WTC11 (cell line): ENCODE data around the gene COPS3. TPM values are rescaled to one million over a fixed set of nuclear protein-coding genes. Genes with fewer than 3 reads are reported as not detected.

Experiments
- ATF2 ChIP-seq: sonication (generic); formaldehyde crosslinking; IDR thresholded peaks from 2 replicates; pipeline ENCODE4 v1.8.1; 2022; ENCODE audit warnings: low read depth, missing genetic modification reagents, borderline replicate concordance
- E2F5 ChIP-seq: sonication (generic); formaldehyde crosslinking; IDR thresholded peaks from 2 replicates; pipeline ENCODE4 v1.8.1; 2022; ENCODE audit warnings: mild to moderate bottlenecking, moderate library complexity, missing genetic modification reagents
- ETV6 ChIP-seq: sonication (generic); formaldehyde crosslinking; IDR thresholded peaks from 2 replicates; pipeline ENCODE4 v1.8.1; 2022; ENCODE audit warnings: mild to moderate bottlenecking, missing genetic modification reagents
- GABPB1 ChIP-seq: sonication (generic); formaldehyde crosslinking; IDR thresholded peaks from 2 replicates; pipeline ENCODE4 v1.8.1; 2023; ENCODE audit warnings: mild to moderate bottlenecking, missing genetic modification reagents
- GRHL2 ChIP-seq: fragments of 250-450 bp; sonication (Bioruptor Pico); IDR thresholded peaks from 2 replicates; pipeline ENCODE4 v1.8.0; 2022; ENCODE audit warnings: mild to moderate bottlenecking, moderate library complexity; ENCODE audit not compliant: insufficient replicate concordance, severe bottlenecking
- GTF2I ChIP-seq: fragments of 250-450 bp; sonication (Bioruptor Pico); conservative IDR thresholded peaks from 2 replicates; pipeline ENCODE4 v1.4.0; 2021; ENCODE audit warnings: mild to moderate bottlenecking
- HMGA2 ChIP-seq: fragments of 250-450 bp; sonication (Bioruptor Pico); IDR thresholded peaks from 2 replicates; pipeline ENCODE4 v1.4.0; 2021; ENCODE audit warnings: mild to moderate bottlenecking, moderate library complexity
- NR1H2 ChIP-seq: sonication (generic); formaldehyde crosslinking; IDR thresholded peaks from 2 replicates; pipeline ENCODE4 v1.9.0; 2021; ENCODE audit warnings: mild to moderate bottlenecking, moderate library complexity, missing genetic modification reagents
- NR2C2 ChIP-seq: sonication (generic); formaldehyde crosslinking; IDR thresholded peaks from 2 replicates; pipeline ENCODE4 v1.8.0; 2022; ENCODE audit warnings: mild to moderate bottlenecking, missing genetic modification reagents
- PREB ChIP-seq: sonication (generic); formaldehyde crosslinking; IDR thresholded peaks from 2 replicates; pipeline ENCODE4 v1.8.1; 2022; ENCODE audit warnings: mild to moderate bottlenecking, missing genetic modification reagents, moderate library complexity, borderline replicate concordance
- RORB ChIP-seq: fragments of 250-450 bp; sonication (Bioruptor Pico); IDR thresholded peaks from 2 replicates; pipeline ENCODE4 v1.9.0; 2021; ENCODE audit warnings: mild to moderate bottlenecking
- SMAD4 ChIP-seq: sonication (generic); formaldehyde crosslinking; IDR thresholded peaks from 2 replicates; pipeline ENCODE4 v1.8.0; 2022; ENCODE audit warnings: mild to moderate bottlenecking, missing genetic modification reagents
- TCF7 ChIP-seq: sonication (generic); formaldehyde crosslinking; IDR thresholded peaks from 2 replicates; pipeline ENCODE4 v1.8.0; 2022; ENCODE audit warnings: mild to moderate bottlenecking, low read depth, missing genetic modification reagents, moderate library complexity
- TEAD1 ChIP-seq: sonication (generic); formaldehyde crosslinking; IDR thresholded peaks from 2 replicates; pipeline ENCODE4 v1.8.0; 2022; ENCODE audit warnings: mild to moderate bottlenecking, missing genetic modification reagents
- USF1 ChIP-seq: sonication (generic); formaldehyde crosslinking; IDR thresholded peaks from 2 replicates; pipeline ENCODE4 v1.8.0; 2022; ENCODE audit warnings: mild to moderate bottlenecking, missing genetic modification reagents
- ZNF219 ChIP-seq: sonication (generic); formaldehyde crosslinking; IDR thresholded peaks from 2 replicates; pipeline ENCODE4 v1.8.0; 2023; ENCODE audit warnings: missing genetic modification reagents, mild to moderate bottlenecking, borderline replicate concordance
- ZNF396 ChIP-seq: fragments of 250-450 bp; sonication (Bioruptor Pico); IDR thresholded peaks from 2 replicates; pipeline ENCODE4 v1.8.0; 2021; ENCODE audit warnings: mild to moderate bottlenecking, moderate library complexity, borderline replicate concordance
- ZNF423 ChIP-seq: fragments of 250-450 bp; sonication (Bioruptor Pico); IDR thresholded peaks from 2 replicates; pipeline ENCODE4 v2.1.2; 2022; ENCODE audit warnings: mild to moderate bottlenecking, moderate library complexity
- ZNF512 ChIP-seq: sonication (generic); formaldehyde crosslinking; IDR thresholded peaks from 2 replicates; pipeline ENCODE4 v1.8.1; 2022; ENCODE audit warnings: missing genetic modification reagents, borderline replicate concordance
- total RNA-seq: library from RNA; stranded (reverse); gene quantifications from 3 replicates; pipeline ENCODE4 v1.2.3, GENCODE V29; 2021
- TF ChIP-seq, protein P1 (sequence below): sonication (generic); formaldehyde crosslinking; IDR thresholded peaks from 2 replicates; pipeline ENCODE4 v1.8.0; 2022; ENCODE audit warnings: mild to moderate bottlenecking, missing genetic modification reagents
- TF ChIP-seq, protein P2 (sequence below): sonication (generic); formaldehyde crosslinking; IDR thresholded peaks from 2 replicates; pipeline ENCODE4 v1.8.0; 2022; ENCODE audit warnings: missing genetic modification reagents
- TF ChIP-seq, protein P3 (sequence below): sonication (generic); formaldehyde crosslinking; IDR thresholded peaks from 2 replicates; pipeline ENCODE4 v1.8.0; 2022; ENCODE audit warnings: mild to moderate bottlenecking, missing genetic modification reagents
- TF ChIP-seq, protein P4 (sequence below): sonication (generic); formaldehyde crosslinking; IDR thresholded peaks from 2 replicates; pipeline ENCODE4 v1.8.1; 2023; ENCODE audit warnings: mild to moderate bottlenecking, missing genetic modification reagents

Gene COPS3
- total RNA-seq, 1 experiment from 2014 or later, result 78.3 TPM

DNA sequence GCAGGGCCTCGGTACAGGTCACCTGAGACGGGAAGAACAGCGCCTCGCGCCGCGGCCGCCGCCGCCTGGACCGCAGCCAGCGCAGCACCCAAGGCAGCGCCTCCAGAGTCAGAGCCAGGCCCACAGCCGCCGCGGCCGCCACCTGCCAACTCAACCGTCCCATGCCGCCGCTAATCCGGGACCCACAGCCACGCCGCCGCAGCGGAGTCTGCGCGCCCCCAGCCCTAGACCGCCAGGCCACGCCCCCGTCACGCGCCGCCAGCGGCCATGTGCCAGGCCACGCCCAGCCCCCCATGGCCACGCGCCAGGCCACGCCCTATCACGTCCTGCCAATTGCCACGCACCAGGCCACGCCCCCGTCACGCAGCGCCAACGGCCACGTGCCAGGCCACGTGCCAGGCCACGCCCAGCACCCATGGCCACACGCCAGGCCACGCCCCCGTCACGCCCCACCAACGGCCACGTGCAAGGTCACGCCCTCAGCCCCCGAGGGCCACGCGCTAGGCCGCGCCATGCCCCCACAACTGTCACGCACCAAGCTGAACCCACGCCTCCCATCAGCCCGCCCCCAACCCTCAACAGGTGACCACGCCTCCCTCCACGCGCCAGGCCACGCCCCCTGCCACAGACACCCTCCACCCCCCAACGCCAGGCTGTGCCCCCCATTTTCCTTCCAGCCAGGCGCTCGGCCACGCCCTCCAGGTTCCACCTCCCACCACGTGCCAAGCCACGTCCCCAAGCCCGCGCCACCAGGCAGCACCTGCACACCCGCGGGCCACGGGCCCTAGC is 74.7 kb downstream of the COPS3 start, which contains the start of gene PLD6 (continued):
- TF ChIP-seq ZNF423 (CRISPR knock-in tag) (no peak), SMAD4 (no peak), TCF7 (CRISPR knock-in tag) (0 out of 2 replicates have a peak, but pooled peaks have one; percentile 59), ZNF396 (no peak), NR1H2 (no peak), RORB (no peak), TEAD1 (peak; percentile 37; the same call in 1 of the 2 replicates), ZNF512 (CRISPR knock-in tag) (no peak), ZNF219 (CRISPR knock-in tag) (no peak), ATF2 (no peak), PREB (CRISPR knock-in tag) (no peak), GTF2I (CRISPR knock-in tag) (no peak), GRHL2 (CRISPR knock-in tag) (no peak), E2F5 (CRISPR knock-in tag) (no peak), USF1 (peak; percentile 79; the same call in 1 of the 2 replicates), ETV6 (CRISPR knock-in tag) (0 out of 2 replicates have a peak, but pooled peaks have one; percentile 34), GABPB1 (CRISPR knock-in tag) (peak; percentile 60), NR2C2 (no peak), HMGA2 (CRISPR knock-in tag) (no peak)
- TF ChIP-seq, protein P1, sequence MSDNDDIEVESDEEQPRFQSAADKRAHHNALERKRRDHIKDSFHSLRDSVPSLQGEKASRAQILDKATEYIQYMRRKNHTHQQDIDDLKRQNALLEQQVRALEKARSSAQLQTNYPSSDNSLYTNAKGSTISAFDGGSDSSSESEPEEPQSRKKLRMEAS, result peak; percentile 79; the same call in 1 of the 2 replicates
- TF ChIP-seq, protein P2, sequence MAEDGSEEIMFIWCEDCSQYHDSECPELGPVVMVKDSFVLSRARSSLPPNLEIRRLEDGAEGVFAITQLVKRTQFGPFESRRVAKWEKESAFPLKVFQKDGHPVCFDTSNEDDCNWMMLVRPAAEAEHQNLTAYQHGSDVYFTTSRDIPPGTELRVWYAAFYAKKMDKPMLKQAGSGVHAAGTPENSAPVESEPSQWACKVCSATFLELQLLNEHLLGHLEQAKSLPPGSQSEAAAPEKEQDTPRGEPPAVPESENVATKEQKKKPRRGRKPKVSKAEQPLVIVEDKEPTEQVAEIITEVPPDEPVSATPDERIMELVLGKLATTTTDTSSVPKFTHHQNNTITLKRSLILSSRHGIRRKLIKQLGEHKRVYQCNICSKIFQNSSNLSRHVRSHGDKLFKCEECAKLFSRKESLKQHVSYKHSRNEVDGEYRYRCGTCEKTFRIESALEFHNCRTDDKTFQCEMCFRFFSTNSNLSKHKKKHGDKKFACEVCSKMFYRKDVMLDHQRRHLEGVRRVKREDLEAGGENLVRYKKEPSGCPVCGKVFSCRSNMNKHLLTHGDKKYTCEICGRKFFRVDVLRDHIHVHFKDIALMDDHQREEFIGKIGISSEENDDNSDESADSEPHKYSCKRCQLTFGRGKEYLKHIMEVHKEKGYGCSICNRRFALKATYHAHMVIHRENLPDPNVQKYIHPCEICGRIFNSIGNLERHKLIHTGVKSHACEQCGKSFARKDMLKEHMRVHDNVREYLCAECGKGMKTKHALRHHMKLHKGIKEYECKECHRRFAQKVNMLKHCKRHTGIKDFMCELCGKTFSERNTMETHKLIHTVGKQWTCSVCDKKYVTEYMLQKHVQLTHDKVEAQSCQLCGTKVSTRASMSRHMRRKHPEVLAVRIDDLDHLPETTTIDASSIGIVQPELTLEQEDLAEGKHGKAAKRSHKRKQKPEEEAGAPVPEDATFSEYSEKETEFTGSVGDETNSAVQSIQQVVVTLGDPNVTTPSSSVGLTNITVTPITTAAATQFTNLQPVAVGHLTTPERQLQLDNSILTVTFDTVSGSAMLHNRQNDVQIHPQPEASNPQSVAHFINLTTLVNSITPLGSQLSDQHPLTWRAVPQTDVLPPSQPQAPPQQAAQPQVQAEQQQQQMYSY (CRISPR knock-in tag), result 0 out of 2 replicates have a peak, but pooled peaks have one; percentile 45
- TF ChIP-seq, protein P3, sequence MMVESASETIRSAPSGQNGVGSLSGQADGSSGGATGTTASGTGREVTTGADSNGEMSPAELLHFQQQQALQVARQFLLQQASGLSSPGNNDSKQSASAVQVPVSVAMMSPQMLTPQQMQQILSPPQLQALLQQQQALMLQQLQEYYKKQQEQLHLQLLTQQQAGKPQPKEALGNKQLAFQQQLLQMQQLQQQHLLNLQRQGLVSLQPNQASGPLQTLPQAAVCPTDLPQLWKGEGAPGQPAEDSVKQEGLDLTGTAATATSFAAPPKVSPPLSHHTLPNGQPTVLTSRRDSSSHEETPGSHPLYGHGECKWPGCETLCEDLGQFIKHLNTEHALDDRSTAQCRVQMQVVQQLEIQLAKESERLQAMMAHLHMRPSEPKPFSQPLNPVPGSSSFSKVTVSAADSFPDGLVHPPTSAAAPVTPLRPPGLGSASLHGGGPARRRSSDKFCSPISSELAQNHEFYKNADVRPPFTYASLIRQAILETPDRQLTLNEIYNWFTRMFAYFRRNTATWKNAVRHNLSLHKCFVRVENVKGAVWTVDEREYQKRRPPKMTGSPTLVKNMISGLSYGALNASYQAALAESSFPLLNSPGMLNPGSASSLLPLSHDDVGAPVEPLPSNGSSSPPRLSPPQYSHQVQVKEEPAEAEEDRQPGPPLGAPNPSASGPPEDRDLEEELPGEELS (CRISPR knock-in tag), result peak; percentile 86; the same call in 1 of the 2 replicates
- TF ChIP-seq, protein P4, sequence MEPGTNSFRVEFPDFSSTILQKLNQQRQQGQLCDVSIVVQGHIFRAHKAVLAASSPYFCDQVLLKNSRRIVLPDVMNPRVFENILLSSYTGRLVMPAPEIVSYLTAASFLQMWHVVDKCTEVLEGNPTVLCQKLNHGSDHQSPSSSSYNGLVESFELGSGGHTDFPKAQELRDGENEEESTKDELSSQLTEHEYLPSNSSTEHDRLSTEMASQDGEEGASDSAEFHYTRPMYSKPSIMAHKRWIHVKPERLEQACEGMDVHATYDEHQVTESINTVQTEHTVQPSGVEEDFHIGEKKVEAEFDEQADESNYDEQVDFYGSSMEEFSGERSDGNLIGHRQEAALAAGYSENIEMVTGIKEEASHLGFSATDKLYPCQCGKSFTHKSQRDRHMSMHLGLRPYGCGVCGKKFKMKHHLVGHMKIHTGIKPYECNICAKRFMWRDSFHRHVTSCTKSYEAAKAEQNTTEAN (CRISPR knock-in tag), result no peak
